HT1080 (cell line): ENCODE measurements around the gene STK32C. TPM values are rescaled to one million over a fixed set of nuclear protein-coding genes. Genes with fewer than 3 reads are reported as not detected.

Experiments
- DNase-seq: peaks from one replicate; pipeline ENCODE4 v3.0.0-alpha.2; 2015; ENCODE audit warnings: low read depth
- total RNA-seq: library from RNA; depleted of rRNA; stranded (reverse); fragments of >200 nt; shearing (Covaris generic); gene quantifications from 2 replicates; pipeline ENCODE4 v1.2.3, GENCODE V29; 2014

The STK32C gene
- total RNA-seq, 1 experiment from 2014 or later: 11.5 TPM

- DNase-seq: no peak
Measured at GRCh38 chr10:132282667-132283603, 24.8 kb downstream of the STK32C start.

- no peak for DNase-seq
Measured at GRCh38 chr10:132281915-132282666, 25.7 kb downstream of the STK32C start.

GRCh38 chr10:132280646-132281074 is 27.1 kb downstream of the STK32C start:
- no peak for DNase-seq

- no peak for DNase-seq
Measured at GRCh38 chr10:132279873-132280645, 27.7 kb downstream of the STK32C start.

- no peak for DNase-seq
Measured at GRCh38 chr10:132277311-132277741, 30.4 kb downstream of the STK32C start.

- no peak for DNase-seq
Measured at GRCh38 chr10:132276706-132277105, 31.0 kb downstream of the STK32C start.

DNA sequence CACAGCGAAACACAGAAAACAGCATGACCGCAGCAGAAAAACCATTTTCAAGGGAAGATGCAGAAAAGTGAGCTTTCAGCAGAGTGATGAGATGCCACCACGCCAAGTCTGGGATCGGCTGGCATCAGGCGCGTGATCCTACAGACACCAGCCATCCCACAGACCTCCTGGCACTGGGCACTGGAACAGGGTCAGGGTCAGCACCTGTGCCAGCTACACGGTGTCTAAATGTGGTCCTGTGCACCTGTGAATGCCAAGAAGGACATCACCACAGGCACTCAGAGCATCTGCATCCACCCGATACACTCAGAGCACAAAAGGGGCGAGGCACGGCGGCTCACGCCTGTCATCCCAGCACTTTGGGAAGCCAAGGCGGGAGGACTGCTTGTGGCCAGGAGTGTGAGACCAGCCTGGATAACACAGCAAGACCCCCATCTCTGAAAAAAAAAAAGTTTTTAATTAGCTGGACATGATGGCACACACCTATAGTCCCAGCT is 31.5 kb downstream of the STK32C start:
- no peak for DNase-seq

GRCh38 chr10:132275426-132276178 is 32.1 kb downstream of the STK32C start:
- no peak for DNase-seq

GRCh38 chr10:132274986-132275385 is 32.8 kb downstream of the STK32C start:
- no peak for DNase-seq

- DNase-seq: no peak
Measured at GRCh38 chr10:132274581-132274980, 33.2 kb downstream of the STK32C start.

DNA sequence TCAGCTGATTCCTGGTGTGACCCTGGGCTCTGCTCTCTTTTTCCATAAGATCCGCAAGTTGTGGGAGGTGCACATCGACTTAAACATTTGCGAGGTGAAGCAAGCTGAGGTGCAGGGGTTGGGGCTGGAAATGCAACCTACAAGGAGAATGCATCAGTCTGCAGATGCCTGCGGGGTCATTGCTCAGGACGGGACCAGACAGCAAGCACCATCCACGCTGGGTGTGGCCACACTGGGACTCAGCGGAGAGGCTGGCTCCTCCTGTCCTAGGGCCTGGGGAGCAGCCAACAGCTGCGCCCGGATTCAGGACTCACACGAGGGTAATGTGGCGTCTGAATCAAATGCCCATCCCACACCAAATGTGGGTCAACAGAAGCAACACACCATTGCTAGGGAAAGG is 33.8 kb downstream of the STK32C start:
- DNase-seq: no peak

- no peak for DNase-seq
Measured at GRCh38 chr10:132273304-132273944, 34.3 kb downstream of the STK32C start.

DNA sequence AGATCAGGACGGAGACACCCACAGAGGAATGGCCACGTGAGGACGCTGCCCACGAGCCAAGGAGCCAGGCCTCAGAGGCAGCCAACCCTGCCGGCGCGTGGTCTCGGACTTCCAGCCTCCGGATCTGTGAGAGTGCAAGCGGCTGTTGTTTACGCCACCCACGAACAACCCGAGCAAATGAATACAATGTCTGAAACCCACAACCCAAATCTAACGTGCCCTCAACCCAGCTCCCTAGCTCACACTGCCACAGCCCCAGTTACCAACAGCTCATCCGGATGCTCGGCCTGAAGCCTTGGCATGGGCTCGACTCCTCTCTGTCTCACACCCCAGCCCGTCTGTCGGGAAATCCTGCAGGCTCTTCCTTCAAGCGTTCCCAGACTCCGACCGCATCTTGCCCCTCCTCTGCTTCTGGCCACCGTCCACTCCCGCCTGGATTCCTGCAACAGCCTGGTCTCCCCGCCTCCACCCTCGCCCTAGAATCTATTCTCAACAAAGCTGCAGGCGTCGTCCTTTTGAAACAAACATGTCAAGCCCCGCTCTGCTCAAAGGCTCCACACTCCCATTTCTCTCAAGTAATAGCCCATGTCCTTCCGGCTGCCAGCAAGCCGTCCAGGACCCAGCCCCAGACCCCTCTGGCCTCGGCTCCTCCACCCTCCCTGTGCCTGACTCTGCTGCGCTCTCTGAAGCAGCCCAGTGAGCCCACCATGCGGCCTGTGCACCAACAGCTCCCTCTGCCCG is 35.3 kb downstream of the STK32C start:
- no peak for DNase-seq

DNA sequence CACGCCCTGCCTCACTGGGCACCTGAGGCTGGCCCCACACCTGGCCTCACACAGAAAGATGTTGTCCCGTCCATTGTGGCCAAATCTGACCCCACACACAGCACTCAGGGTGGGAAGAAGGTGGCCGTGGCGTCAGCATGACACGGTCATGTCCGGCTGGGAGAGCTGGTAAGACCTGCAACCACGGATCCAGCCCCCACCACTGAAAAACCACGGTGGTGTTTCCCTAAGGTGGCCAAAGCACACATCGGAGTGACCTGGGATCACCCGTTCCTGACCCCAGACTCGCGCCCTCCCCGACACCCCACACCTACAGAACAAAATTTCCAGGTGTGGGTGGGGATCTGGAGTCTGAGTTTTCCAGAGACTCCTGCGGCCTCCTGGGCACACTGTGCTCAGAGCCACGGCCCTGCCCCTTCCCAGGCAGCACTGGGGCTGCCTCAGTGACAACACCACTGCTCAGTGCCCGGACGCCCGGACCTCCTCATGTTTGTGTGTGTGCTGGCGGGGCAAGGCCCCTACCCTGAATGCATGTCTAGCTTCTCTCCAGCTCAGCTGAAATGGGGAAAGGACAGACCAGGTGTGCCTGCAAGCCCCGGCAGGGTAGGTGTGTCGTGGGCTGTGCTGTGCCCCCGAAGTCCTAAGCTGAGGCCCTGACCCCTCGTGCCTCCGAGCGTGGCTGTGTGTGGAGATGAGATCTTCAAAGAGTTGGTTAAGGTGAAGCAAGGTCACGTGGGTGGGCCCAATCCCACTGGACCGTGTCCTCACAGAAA is 36.1 kb downstream of the STK32C start:
- DNase-seq: no peak

GRCh38 chr10:132270721-132271457 is 36.9 kb downstream of the STK32C start:
- DNase-seq: no peak

GRCh38 chr10:132270256-132270655 is 37.5 kb downstream of the STK32C start:
- DNase-seq: no peak

DNA sequence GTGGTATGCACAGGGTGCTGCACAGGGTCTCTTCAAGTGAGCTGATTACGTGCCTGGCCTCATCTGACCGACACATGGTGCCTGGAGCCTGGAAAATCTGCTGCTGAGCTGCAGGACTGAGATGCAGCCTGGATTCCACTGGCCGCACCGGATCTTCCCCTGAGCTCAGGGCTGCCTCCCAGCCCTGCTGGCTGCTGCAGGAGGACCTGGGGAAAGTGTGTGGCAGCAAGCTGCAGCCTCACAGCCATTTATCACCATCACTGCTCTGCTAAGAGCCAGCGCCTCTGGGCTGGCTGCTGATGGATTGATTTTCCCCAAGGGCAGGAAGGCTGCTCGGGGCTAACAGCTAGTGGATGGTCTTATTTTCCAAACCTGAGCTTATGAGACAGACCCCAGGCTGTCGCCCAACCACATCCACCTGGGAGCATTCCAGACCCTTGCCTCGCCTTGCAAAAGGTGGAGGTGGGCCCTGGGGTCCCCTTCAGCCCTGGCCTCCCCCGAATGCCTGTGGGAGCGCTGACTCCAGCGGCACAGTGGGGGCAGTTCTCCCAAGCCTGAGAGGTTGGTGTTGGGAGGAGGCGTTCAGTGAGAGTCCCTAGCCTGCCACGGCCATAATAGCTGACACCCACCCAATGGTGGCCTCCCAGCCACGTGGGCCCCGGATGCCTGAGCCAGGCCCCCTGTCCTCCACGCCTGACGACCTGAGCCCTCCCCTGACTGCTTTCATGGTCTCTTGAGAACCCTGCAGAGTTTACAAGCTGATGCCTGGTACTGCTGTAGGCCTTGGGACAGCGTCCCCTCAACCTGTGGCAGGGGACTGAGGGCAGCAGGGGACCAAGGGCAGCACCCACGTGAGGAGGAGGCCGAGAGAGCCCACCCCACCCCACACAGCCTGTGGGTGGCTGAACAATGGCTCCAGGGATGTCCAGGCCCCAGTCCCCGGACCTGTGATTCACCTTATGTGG is 38.2 kb downstream of the STK32C start:
- no peak for DNase-seq
